HEK293T (cell line): Measurements from ENCODE around the gene BEND4.

Source experiments
- ARNT ChIP-seq: fragments of 450-650 bp; IDR thresholded peaks from 2 replicates; pipeline ENCODE4 v1.6.1; 2017; ENCODE audit warnings: mild to moderate bottlenecking
- ELF4 ChIP-seq: fragments of 450-650 bp; IDR thresholded peaks from 2 replicates; pipeline ENCODE4 v1.6.1; 2017; ENCODE audit warnings: antibody characterized with exemption
- FOXA1 ChIP-seq: fragments of 450-650 bp; IDR thresholded peaks from 2 replicates; pipeline ENCODE4 v1.6.1; 2016; ENCODE audit warnings: mild to moderate bottlenecking
- HDGF ChIP-seq: fragments of 450-650 bp; IDR thresholded peaks from 2 replicates; pipeline ENCODE4 v1.6.1; 2017; ENCODE audit warnings: antibody characterized with exemption, borderline replicate concordance
- SP1 ChIP-seq: fragments of 450-650 bp; IDR thresholded peaks from 2 replicates; pipeline ENCODE4 v1.6.1; 2017
- SUZ12 ChIP-seq: fragments of 450-650 bp; IDR thresholded peaks from 2 replicates; pipeline ENCODE4 v1.6.1; 2016; ENCODE audit warnings: mild to moderate bottlenecking

DNA sequence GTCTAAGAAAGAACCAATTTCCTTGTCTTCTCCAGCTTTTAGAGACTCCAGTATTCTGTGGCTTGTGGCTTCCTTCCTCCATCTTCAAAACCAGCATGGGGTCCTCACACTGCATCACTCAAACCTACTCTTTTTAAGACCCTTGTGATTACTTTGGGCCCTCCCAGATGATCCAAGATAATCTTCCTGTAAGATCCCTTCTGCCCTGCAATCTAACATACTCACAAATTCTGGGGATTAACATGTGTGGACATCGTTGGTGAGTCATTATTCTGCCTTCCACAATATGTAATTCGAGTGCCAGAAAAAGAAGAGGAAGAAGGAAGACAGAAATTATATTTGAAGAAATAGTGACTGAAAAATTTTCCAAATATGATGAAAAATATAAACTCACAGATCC lies 47.9 kb downstream of the BEND4 start:
- TF ChIP-seq ELF4: no peak
- no peak for TF ChIP-seq SP1
- no peak for TF ChIP-seq HDGF
- no peak for TF ChIP-seq FOXA1
- no peak for TF ChIP-seq SUZ12
- TF ChIP-seq ARNT: no peak
